Smooth muscle cell (in vitro differentiated cells): ENCODE results near the gene PGF. TPM values are rescaled to one million over a fixed set of nuclear protein-coding genes. Genes with fewer than 3 reads are reported as not detected.

Experiments used
- DNase-seq: peaks from one replicate; lab custom pipeline; 2025; ENCODE audit not compliant: unreplicated experiment; lab: John Stamatoyannopoulos, UW
- H2AFZ ChIP-seq: fragments of 200-600 bp; sonication (generic); 2 replicates; pipeline ENCODE4 v1.6.0; 2016; ENCODE audit warnings: antibody characterized with exemption, low read depth, mild to moderate bottlenecking
- H3F3A ChIP-seq: fragments of 200-600 bp; sonication (generic); 2 replicates; pipeline ENCODE4 v1.6.0; 2017; ENCODE audit warnings: antibody characterized with exemption, low read depth
- H3K27ac ChIP-seq: fragments of 200-600 bp; sonication (generic); 2 replicates; pipeline ENCODE4 v1.5.1; 2016; ENCODE audit warnings: low read depth, mild to moderate bottlenecking
- H3K27me3 ChIP-seq: fragments of 200-600 bp; sonication (generic); 2 replicates; pipeline ENCODE4 v1.6.1; 2016; ENCODE audit warnings: low read depth, mild to moderate bottlenecking
- H3K36me3 ChIP-seq: fragments of 200-600 bp; sonication (generic); 2 replicates; pipeline ENCODE4 v1.5.1; 2016; ENCODE audit warnings: low read depth
- H3K4me1 ChIP-seq: fragments of 200-600 bp; sonication (generic); 2 replicates; pipeline ENCODE4 v1.5.1; 2016; ENCODE audit warnings: low read depth
- H3K4me2 ChIP-seq: fragments of 200-600 bp; sonication (generic); 2 replicates; pipeline ENCODE4 v1.6.0; 2016; ENCODE audit warnings: mild to moderate bottlenecking
- H3K4me3 ChIP-seq: fragments of 200-600 bp; sonication (generic); 2 replicates; pipeline ENCODE4 v1.5.1; 2016; ENCODE audit warnings: mild to moderate bottlenecking
- H3K79me2 ChIP-seq: fragments of 200-600 bp; sonication (generic); 2 replicates; pipeline ENCODE4 v1.6.0; 2016; ENCODE audit warnings: low read depth, mild to moderate bottlenecking
- H3K9ac ChIP-seq: fragments of 200-600 bp; sonication (generic); 2 replicates; pipeline ENCODE4 v1.6.0; 2016; ENCODE audit warnings: low read depth
- H3K9me3 ChIP-seq: fragments of 200-600 bp; sonication (generic); replicated peaks from 2 replicates; pipeline ENCODE4 v1.5.1; 2016; ENCODE audit warnings: low read depth
- H4K20me1 ChIP-seq: fragments of 200-600 bp; sonication (generic); 2 replicates; pipeline ENCODE4 v1.6.0; 2016; ENCODE audit warnings: low read depth
- CTCF ChIP-seq: fragments of 200-600 bp; sonication (generic); IDR thresholded peaks from 2 replicates; pipeline ENCODE4 v1.5.1; 2017; ENCODE audit warnings: borderline replicate concordance, mild to moderate bottlenecking, antibody characterized with exemption; ENCODE audit not compliant: insufficient read depth, poor library complexity, severe bottlenecking
- WGBS: methylation state at CpG from one replicate; pipeline ENCODE4 v1.1.7; 2016; ENCODE audit warnings: low lambda C conversion rate; 5-methylcytosine and 5-hydroxymethylcytosine counted together
- polyA plus RNA-seq: library from polyadenylated mRNA; unstranded; fragments of >200 nt; fragmentation: Nextera tagmentation; extraction: Ambion mirVana; gene quantifications from 2 replicates; pipeline ENCODE4 v1.2.1, GENCODE V29; 2016
- total RNA-seq: library from RNA; depleted of rRNA; stranded (reverse); fragments of >200 nt; gene quantifications from 2 replicates; pipeline ENCODE4 v1.2.3, GENCODE V29; 2014

PGF gene
- total and polyA plus RNA-seq, 2 experiments from 2014 or later = 15.4 to 30.6 TPM

- H3K4me2 ChIP-seq = no peak overlapping the region
- no peak for DNase-seq
Measured at GRCh38 chr14:74918380-74918779, 37.0 kb downstream of the PGF start.

GRCh38 chr14:74917646-74918081, 37.7 kb downstream of the PGF start:
- H3F3A ChIP-seq = no peaks in the 10 kb centered on the region
- H3K4me1 ChIP-seq = no peaks in the 10 kb centered on the region
- 93% methylated on average over 13 of the region's 13 CpGs for WGBS
- H3K4me3 ChIP-seq = no peak overlapping the region
- H4K20me1 ChIP-seq = no peaks in the 10 kb centered on the region
- peaks cover 3% of the 10 kb centered on the region for H3K27me3 ChIP-seq
- H3K9ac ChIP-seq = no peak overlapping the region
- no peak for DNase-seq
- no peak overlapping the region for H3K27ac ChIP-seq
- H3K4me2 ChIP-seq = no peak overlapping the region
- H3K9me3 ChIP-seq = no peaks in the 10 kb centered on the region
- no peak for TF ChIP-seq CTCF
- H3K36me3 ChIP-seq = no peaks in the 10 kb centered on the region
- no peak overlapping the region for H2AFZ ChIP-seq
- H3K79me2 ChIP-seq = no peaks in the 10 kb centered on the region

More at GRCh38 chr14:74918380-74918779, 37.0 kb downstream of the PGF start:
- H3K9ac ChIP-seq = no peak overlapping the region
- H3K9me3 ChIP-seq = no peaks in the 10 kb centered on the region
- no peak overlapping the region for H3K27ac ChIP-seq
- no peak overlapping the region for H3K4me3 ChIP-seq
- no peak overlapping the region for H2AFZ ChIP-seq
- TF ChIP-seq CTCF = no peak
- peaks cover 7% of the 10 kb centered on the region for H3K27me3 ChIP-seq
- H3K36me3 ChIP-seq = no peaks in the 10 kb centered on the region
- no peaks in the 10 kb centered on the region for H3F3A ChIP-seq
- H3K4me1 ChIP-seq = no peaks in the 10 kb centered on the region
- H4K20me1 ChIP-seq = no peaks in the 10 kb centered on the region
- H3K79me2 ChIP-seq = no peaks in the 10 kb centered on the region
- 96% methylated on average over 9 of the region's 9 CpGs for WGBS

GRCh38 chr14:74917178-74917543, 38.2 kb downstream of the PGF start:
- H3K27me3 ChIP-seq = no peaks in the 10 kb centered on the region

More at GRCh38 chr14:74917178-74917543, 38.2 kb downstream of the PGF start:
- DNase-seq = no peak
- no peaks in the 10 kb centered on the region for H4K20me1 ChIP-seq
- no peak overlapping the region for H2AFZ ChIP-seq
- WGBS = 97% methylated on average over 5 of the region's 5 CpGs
- H3K4me2 ChIP-seq = no peak overlapping the region
- H3K9me3 ChIP-seq = no peaks in the 10 kb centered on the region
- H3K4me3 ChIP-seq = no peak overlapping the region
- no peaks in the 10 kb centered on the region for H3K4me1 ChIP-seq
- H3F3A ChIP-seq = no peaks in the 10 kb centered on the region
- no peaks in the 10 kb centered on the region for H3K79me2 ChIP-seq
- H3K27ac ChIP-seq = no peak overlapping the region
- H3K9ac ChIP-seq = no peak overlapping the region
- no peak for TF ChIP-seq CTCF
- no peaks in the 10 kb centered on the region for H3K36me3 ChIP-seq
